ENCODE data around the gene VEZF1.

Gene VEZF1, protein sequence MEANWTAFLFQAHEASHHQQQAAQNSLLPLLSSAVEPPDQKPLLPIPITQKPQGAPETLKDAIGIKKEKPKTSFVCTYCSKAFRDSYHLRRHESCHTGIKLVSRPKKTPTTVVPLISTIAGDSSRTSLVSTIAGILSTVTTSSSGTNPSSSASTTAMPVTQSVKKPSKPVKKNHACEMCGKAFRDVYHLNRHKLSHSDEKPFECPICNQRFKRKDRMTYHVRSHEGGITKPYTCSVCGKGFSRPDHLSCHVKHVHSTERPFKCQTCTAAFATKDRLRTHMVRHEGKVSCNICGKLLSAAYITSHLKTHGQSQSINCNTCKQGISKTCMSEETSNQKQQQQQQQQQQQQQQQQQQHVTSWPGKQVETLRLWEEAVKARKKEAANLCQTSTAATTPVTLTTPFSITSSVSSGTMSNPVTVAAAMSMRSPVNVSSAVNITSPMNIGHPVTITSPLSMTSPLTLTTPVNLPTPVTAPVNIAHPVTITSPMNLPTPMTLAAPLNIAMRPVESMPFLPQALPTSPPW

DNA sequence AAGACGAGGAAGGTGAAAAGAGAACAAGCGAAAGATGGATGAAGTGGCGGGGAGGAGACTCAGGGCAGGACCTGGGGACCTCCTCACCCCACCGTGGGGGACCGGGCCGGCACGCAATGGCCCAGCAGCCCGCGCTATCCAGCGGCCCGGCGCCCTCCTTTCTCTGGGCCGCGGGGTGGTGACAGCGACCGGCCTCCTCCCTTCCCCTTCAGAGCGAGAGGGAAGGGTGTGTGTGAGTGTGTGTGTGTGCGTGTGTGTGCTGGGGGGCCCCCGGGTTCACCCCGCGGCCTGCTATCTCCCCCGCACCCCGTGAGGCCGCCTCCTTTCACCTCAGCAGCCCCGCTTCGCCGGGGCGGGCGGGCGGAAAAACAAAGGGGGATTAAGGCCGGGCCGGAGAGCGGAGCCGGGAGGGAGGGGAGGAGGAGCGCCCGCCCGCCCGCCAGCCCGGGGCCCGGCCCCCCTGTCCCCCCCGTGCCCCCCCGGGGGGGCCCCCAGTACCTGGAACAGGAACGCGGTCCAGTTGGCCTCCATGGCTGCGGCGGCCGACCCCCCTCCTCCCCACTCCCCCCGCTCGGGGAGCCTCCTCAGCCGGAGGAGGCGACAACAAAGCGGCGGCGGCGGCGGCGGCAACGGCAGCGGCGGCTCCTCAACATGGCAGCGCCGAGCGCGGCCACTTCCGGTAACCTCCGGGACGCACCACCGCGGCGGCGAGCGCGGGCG, at the start of gene VEZF1:
Gene VEZF1, minus strand, starts transcription at position 674 of the 720 bp plus-strand sequence. Its CDS starts 143 bp downstream, at position 531.
- DNase-seq = peak; percentile 29

GRCh38 chr17:58032691-58033415, 44.8 kb upstream of the VEZF1 start:
- no peak for DNase-seq

DNA sequence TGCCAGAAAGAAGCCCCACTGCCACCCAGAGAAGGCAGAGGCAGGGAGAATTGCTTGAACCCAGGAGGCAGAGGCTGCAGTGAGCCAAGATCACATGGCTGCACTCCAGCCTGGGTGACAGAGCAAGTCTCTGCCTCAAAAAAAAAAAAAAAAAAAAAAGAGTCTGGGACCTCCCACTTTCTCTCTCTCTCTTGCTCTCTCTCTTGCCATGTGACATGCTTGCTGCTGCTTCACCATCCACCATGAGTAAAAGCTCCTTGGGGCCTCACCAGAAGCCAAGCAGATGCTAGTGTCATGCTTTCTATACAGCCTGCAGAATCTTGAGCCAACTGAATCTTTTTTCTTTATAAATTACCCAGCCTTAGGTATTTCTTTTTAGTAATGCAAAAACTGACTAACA, 40.5 kb upstream of the VEZF1 start:
- DNase-seq = no peak

- no peak for DNase-seq
These were observed 32.3 kb upstream of the VEZF1 start for GRCh38 chr17:58020401-58020800.

DNA sequence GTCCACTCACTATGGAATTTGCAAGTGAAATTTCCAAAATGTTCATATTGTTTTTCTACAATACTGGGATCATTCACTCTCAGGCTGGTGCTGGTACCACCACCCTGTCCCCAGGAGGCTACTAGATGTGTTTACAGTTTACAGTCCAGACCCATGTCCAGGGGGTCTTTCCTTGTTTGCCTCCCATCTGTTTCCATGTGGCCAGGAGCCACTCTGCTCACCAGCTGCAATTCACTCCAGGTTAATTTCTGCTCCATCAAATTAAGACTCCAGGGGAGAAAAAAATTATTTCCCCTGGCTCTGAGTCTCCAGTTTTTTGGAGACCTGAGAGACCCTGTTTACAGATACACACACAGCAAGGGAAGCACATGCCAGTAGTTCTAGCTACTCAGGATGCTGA, 31.5 kb upstream of the VEZF1 start:
- DNase-seq = no peak

DNA sequence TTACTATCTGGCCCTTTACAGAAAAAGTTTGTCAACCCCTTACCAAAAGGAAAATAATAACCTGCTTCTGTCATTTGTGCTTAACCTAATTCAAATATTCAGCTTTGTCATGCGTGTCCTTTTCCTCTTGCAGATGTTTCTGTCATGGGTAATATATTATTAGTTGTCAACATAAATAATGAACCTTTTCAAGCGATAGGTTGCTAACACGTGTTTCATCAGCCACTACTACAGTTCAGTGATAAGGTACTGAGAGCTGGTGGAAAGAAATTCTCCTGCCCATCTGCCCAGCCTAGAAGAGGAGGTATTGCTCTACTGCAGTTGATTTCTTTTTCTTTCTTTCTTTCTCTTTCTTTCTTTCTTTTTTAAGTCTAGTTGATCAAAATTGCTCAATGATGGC, 31.0 kb upstream of the VEZF1 start:
- DNase-seq = no peak

DNA sequence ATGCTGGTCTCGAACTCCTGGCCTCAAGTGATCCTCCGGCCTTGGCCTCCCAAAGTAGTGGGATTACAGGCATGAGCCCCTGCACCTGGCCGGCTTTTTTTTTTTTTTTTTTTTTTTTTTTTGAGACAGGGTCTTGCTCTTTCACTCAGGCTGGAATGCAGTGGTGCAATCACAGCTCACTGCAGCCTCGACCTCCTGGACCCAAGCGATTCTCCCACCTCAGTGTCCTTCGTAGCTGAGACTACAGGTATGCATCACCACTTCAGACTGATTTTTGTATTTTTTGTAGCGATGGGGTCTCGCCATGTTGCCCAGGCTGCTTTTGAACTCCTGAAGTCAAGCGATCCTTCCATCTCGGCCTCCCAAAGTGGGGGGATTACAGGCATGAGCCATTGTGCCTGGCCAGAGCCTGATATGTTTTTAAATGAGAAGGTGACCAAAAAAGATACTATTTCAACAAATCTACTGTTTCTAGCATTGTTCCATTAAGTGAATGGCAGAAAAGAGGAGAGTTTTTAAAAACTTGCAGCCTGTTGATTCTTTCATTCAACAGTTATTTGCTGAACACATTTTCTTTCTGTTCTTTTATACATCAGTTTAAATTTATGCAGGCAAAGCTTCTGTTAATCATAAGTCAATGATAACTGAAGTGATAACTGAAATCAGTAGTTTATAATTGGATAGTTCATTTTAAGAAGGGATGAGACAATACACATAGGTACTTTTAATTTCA, 22.2 kb upstream of the VEZF1 start:
- no peak for DNase-seq

- DNase-seq = no peak
These were observed 20.0 kb upstream of the VEZF1 start for GRCh38 chr17:58007781-58008706.

DNA sequence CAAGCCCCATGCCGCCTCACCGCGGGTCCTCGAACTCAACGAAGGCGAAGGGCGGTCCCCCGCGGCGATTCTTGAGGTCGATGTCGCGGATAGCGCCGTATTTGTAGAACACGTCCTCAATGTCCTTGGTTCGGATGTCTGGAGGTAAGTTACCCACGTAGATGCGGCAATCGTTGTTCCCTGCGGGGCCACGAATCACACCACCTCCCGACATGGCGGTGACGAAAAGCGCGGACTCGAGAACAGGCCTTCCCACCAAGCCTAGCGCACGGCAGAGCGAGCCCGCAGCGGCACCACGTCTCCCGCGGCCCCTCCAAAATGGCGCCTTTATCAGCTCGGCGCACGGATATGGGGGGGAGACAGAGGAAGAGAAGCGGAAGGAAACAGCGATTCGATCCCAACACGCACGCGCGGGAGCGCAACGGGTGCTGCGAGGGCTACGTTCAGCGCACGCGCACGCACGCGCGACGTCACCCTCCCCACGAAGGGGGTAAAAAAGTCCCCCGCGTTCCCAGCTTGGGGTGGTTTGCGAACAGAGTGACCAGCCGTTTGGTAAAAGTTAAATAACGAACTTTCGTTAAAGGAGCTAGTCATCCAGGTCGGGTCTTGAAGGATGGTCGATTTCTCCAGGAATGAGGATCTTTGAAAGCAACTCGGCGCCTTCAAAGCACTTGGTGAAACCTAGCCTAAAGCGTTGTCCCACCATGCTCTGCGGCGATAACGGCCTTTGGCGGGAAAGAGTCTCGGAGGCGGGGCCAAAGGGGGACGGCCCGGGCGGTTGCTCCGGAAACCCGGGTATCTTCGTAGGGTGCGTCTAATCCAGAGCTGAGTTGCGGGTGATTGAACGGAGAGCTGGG, 19.1 kb upstream of the VEZF1 start, which contains the start of gene SRSF1:
Gene SRSF1, minus strand, starts transcription at position 323 of the 857 bp plus-strand sequence. Its CDS starts 109 bp downstream, at position 214.
- peak; percentile 85 for DNase-seq

GRCh38 chr17:58006560-58006923, 18.5 kb upstream of the VEZF1 start:
- peak; percentile 34 for DNase-seq

DNA sequence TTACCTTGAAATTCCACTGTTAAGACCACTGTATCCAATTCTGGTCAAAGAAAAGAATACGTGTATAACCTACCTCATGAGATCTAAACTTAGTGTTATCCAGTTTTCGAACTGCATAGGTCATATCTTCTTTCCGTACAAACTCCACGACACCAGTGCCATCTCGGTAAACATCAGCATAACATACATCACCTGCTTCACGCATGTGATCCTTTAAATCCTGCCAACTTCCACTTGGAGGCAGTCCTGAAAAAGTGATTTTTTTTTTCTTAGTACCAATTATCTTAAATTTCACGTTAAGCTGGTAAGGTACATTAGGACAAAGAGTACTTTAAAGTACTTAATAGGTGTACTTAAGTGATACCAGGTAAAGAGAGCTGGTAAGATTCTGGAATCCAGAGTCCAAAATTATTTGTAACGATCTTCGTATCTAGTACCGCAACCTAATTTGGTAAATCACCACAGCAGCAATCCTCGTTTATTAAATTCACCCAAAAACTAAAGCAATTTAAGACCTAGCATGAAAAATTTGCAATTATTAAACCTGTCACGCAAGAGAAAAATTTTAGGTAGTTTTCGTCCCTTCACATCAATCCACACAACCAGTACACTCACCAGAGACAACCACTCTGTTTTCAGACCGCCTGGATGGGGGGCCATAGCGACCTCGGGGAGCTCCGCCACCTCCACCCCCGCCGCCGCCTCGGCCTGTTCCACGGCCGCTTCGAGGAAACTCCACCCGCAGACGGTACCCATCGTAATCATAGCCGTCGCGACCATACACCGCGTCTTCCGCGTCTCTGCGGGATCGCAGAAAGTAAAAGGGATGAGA, 17.9 kb upstream of the VEZF1 start:
- DNase-seq = no peak

DNA sequence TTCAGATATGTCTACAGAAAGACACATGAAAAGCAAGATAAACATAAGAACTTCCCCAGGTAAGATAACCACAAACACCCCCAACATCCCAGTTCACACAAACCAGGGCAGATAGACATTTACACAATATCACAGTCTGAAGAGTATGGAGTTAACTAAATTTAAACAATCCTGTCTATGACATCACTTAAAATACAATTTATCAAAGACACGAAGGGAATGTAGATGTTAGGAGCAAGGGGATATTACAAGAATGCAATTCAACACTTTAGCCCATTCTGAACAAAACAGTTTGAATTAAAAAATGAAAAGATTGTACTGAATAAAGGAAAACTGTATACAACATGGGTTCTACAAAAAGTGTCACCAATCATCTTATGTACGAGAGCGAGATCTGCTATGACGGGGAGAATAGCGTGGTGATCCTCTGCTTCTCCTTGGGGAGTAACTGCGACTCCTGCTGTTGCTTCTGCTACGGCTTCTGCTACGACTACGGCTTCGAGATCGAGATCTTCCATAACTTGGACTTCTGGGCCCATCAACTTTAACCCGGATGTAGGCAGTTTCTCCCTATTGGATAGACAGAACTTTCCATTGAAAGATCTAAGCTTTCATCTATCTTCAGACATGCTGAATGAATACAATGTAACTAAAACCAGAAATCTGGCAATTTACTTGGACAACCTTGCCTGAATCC, 17.1 kb upstream of the VEZF1 start:
- DNase-seq = peak; percentile 13

DNA sequence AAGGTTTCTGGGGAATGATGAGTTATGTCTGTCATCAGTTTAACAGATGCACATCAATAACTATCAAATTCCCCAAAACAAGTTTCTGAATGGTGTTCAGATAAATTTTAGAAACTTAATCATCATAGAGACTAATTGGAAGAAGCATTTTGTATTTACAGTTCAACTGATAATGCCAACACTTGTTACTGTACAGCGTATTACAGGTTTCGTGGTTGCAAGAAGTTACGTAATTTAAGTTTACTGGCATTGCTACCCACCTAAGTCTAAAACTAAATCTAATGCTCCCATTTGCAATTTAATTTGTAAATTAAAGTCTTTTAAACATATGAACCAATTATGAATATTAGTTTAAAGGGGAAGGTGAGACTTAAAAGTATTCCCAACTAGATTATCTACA, 16.0 kb upstream of the VEZF1 start:
- no peak for DNase-seq

- DNase-seq = no peak
These were observed 14.9 kb upstream of the VEZF1 start for GRCh38 chr17:58002973-58003372.

- no peak for DNase-seq
These were observed 14.3 kb upstream of the VEZF1 start for GRCh38 chr17:58002154-58002948.

DNA sequence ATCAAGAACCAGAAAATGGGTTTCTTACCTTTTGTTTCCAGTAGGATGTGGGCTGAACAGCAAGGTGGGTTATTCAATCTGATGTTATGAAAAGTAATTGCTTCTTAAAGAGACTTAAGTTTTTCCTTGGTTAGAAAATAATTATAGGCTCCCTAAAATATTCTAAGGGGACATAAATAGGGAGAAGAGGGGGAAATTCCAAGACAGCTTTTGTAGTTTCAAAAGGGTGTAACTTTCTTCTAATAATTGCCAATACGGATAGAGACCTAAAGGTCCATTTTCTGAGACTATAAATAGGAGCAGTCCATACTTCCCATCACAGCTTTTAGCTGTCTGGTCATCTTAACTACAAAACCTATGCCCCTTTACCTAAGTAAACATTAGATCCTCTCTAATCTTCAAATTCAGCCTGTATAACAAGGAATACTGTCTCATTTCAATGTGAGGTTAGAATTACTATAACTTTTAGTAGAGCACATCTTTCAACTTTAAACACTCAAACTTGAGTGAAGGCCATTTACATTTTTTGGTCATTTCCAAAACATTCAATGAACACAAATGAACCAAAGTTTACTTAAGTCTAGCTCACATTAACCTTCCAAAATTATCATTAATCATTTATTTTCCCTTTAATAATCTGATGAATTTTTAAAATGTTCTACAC, 13.5 kb upstream of the VEZF1 start:
- no peak for DNase-seq

DNA sequence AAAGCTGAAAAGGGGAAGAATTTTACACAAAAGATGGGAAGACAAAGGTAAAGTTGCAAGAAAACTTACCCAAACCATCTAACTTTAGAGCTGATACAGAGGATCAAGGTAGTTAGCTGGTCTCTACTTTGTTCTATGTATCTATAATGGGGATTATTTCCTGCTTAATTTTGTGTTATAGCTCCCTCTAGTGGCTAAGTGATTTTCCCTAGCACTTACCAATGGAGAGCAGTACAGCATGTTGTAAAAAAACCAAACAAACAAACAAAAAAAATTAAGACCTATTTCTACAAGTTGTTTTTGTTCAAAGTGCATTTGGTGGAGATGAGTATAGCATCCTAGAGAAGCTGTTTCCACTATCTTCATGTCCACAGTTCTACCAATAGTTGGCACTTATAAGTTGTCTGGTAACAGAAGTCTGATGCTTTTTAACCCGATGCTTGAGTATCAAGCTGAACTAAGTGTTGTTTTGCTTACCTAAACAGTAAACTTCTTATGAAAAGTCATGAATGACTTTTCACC, 11.5 kb upstream of the VEZF1 start:
- peak; percentile 35 for DNase-seq

Data from GF-D8 (cell line).